ENCODE measurements around the gene UBQLN1.

UBQLN1 gene

DNA sequence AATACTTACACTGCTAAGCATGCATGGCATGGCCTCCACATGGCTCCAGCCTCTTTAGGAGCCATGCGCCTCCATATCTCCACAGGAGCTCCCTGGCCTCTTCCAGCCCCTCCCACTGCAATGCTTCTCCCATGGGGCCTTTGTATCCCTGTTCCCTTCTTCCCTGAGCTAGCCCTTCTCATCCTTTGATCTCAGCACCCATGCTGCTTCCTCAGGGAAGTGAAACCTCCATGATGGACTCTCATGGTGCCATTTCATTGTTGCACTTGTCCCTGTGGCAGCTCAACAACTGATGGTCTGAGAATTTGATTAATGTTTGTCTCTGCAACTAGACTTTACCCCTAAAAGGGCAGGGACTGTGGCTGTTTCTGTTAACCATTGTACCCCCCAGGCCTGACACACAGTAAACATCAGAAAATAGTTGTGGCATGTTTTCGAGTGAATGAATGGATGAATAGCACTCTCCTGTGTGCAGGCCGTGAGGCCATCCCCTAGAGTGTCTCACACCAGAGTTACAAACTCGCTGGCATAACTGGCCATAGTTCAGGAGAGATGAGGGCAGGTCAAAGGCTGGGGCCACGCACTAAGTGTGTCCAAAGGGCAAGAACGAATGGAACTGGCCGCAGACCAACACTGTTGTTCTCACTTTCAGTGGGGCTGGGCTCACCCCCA lies 78.2 kb downstream of the UBQLN1 start:
- no peak for TF ChIP-seq EZH2phosphoT487 (IDR thresholded peaks at IDR 0.05; ENCODE audit: borderline replicate concordance, low read length)
- TF ChIP-seq, protein P1, sequence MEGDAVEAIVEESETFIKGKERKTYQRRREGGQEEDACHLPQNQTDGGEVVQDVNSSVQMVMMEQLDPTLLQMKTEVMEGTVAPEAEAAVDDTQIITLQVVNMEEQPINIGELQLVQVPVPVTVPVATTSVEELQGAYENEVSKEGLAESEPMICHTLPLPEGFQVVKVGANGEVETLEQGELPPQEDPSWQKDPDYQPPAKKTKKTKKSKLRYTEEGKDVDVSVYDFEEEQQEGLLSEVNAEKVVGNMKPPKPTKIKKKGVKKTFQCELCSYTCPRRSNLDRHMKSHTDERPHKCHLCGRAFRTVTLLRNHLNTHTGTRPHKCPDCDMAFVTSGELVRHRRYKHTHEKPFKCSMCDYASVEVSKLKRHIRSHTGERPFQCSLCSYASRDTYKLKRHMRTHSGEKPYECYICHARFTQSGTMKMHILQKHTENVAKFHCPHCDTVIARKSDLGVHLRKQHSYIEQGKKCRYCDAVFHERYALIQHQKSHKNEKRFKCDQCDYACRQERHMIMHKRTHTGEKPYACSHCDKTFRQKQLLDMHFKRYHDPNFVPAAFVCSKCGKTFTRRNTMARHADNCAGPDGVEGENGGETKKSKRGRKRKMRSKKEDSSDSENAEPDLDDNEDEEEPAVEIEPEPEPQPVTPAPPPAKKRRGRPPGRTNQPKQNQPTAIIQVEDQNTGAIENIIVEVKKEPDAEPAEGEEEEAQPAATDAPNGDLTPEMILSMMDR (IDR thresholded peaks at IDR 0.05; ENCODE audit: low read depth, low read length, poor library complexity, severe bottlenecking): no peak
- Histone ChIP-seq H3K27ac (ENCODE audit: low read depth, low read length) (no peak overlapping the region), H3K79me2 (ENCODE audit: control insufficient read depth, low read length) (no peaks in the 10 kb centered on the region), H3K9me2 (replicated peaks; ENCODE audit: control insufficient read depth, low read length) (no peaks in the 10 kb centered on the region), H3K4me2 (ENCODE audit: low read length) (no peak overlapping the region), H3K36me3 (ENCODE audit: control insufficient read depth, low read length) (peaks cover 10% of the 10 kb centered on the region), H3F3A (ENCODE audit: control insufficient read depth, insufficient read depth) (no peaks in the 10 kb centered on the region), H4K20me1 (ENCODE audit: control insufficient read depth, insufficient read depth, low read depth, low read length) (no peaks in the 10 kb centered on the region), H3K4me3 (ENCODE audit: low read length) (no peak overlapping the region), H3K27me3 (ENCODE audit: control insufficient read depth, low read length) (no peaks in the 10 kb centered on the region), H3K4me1 (ENCODE audit: control insufficient read depth, low read length) (no peaks in the 10 kb centered on the region), H3K9me3 (ENCODE audit: control insufficient read depth, insufficient read depth, low read length) (no peaks in the 10 kb centered on the region)

DNA sequence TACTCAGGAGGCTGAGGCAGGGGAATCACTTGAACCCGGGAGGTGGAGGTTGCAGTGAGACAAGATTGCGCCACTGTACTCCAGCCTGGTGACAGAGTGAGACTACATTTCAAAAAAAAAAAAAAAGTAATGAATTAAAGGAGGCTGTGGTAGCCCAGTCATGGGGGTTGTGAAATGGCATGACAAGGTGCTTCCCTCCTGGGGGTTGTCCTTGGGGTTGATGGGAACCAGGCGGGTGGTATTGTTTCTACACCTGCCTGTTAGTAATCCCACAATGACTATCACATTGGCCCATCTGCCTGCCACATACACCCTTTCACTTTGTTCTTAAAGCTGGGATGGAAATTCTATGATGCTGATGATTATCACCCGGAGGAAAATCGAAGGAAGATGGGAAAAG lies 79.2 kb downstream of the UBQLN1 start:
- no peaks in the 10 kb centered on the region for H3K9me3 ChIP-seq (ENCODE audit: control insufficient read depth, insufficient read depth, low read length)
- H3F3A ChIP-seq (ENCODE audit: control insufficient read depth, insufficient read depth): no peaks in the 10 kb centered on the region
- H3K4me2 ChIP-seq (ENCODE audit: low read length): no peak overlapping the region
- peaks cover 10% of the 10 kb centered on the region for H3K36me3 ChIP-seq (ENCODE audit: control insufficient read depth, low read length)
- H3K4me1 ChIP-seq (ENCODE audit: control insufficient read depth, low read length): peaks cover 9% of the 10 kb centered on the region
- no peaks in the 10 kb centered on the region for H4K20me1 ChIP-seq (ENCODE audit: control insufficient read depth, insufficient read depth, low read depth, low read length)
- no peaks in the 10 kb centered on the region for H3K27me3 ChIP-seq (ENCODE audit: control insufficient read depth, low read length)
- H3K9me2 ChIP-seq (replicated peaks; ENCODE audit: control insufficient read depth, low read length): no peaks in the 10 kb centered on the region
- H3K4me3 ChIP-seq (ENCODE audit: low read length): no peak overlapping the region
- peaks cover 9% of the 10 kb centered on the region for H3K79me2 ChIP-seq (ENCODE audit: control insufficient read depth, low read length)
- no peak for TF ChIP-seq EZH2phosphoT487 (IDR thresholded peaks at IDR 0.05; ENCODE audit: borderline replicate concordance, low read length)
- TF ChIP-seq, protein P1 (IDR thresholded peaks at IDR 0.05; ENCODE audit: low read depth, low read length, poor library complexity, severe bottlenecking): no peak
- no peak overlapping the region for H3K27ac ChIP-seq (ENCODE audit: low read depth, low read length)

DNA sequence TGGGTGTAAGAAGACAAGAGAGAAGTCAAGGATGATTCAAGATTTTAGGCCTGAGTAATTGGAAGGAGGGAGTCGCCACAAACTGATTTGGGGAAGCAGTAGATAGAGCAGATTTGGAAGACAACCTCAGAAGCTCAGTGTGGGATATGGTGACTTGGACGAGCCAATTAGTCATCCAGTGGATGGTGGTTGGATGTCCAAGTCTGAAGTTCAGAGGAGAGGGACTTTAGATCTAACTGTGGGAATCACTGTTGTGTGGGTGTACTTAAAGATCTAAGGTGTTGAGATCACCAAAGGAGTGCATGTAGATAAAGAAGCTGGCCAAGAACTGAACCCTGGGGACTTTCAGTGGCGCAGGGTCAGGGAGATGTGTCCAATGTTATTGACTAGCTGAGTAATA lies 82.6 kb downstream of the UBQLN1 start:
- no peak overlapping the region for H3K4me2 ChIP-seq (ENCODE audit: low read length)
- H3K4me1 ChIP-seq (ENCODE audit: control insufficient read depth, low read length): peaks cover 27% of the 10 kb centered on the region
- H3K27me3 ChIP-seq (ENCODE audit: control insufficient read depth, low read length): peaks cover 5% of the 10 kb centered on the region; the same call in 1 of the 2 replicates
- H3K9me3 ChIP-seq (ENCODE audit: control insufficient read depth, insufficient read depth, low read length): no peaks in the 10 kb centered on the region
- TF ChIP-seq, protein P1 (IDR thresholded peaks at IDR 0.05; ENCODE audit: low read depth, low read length, poor library complexity, severe bottlenecking): no peak
- TF ChIP-seq EZH2phosphoT487 (IDR thresholded peaks at IDR 0.05; ENCODE audit: borderline replicate concordance, low read length): no peak
- peaks cover 13% of the 10 kb centered on the region for H3K36me3 ChIP-seq (ENCODE audit: control insufficient read depth, low read length)
- H3K9me2 ChIP-seq (replicated peaks; ENCODE audit: control insufficient read depth, low read length): no peaks in the 10 kb centered on the region
- peaks cover 14% of the 10 kb centered on the region for H3K79me2 ChIP-seq (ENCODE audit: control insufficient read depth, low read length)
- H3F3A ChIP-seq (ENCODE audit: control insufficient read depth, insufficient read depth): no peaks in the 10 kb centered on the region
- H4K20me1 ChIP-seq (ENCODE audit: control insufficient read depth, insufficient read depth, low read depth, low read length): no peaks in the 10 kb centered on the region
- no peak overlapping the region for H3K27ac ChIP-seq (ENCODE audit: low read depth, low read length)
- H3K4me3 ChIP-seq (ENCODE audit: low read length): no peak overlapping the region
